ENCODE measurements around the gene TMEFF1. TPM values are rescaled to one million over a fixed set of nuclear protein-coding genes. Genes with fewer than 3 reads are reported as not detected.

TMEFF1 gene
- total RNA-seq, 1 donor from 2014 or later: not detected

- peak; percentile 30 for DNase-seq (ENCODE audit: low spot score)
Observed at GRCh38 chr9:100601216-100601615, 128.3 kb downstream of the TMEFF1 start.

DNA sequence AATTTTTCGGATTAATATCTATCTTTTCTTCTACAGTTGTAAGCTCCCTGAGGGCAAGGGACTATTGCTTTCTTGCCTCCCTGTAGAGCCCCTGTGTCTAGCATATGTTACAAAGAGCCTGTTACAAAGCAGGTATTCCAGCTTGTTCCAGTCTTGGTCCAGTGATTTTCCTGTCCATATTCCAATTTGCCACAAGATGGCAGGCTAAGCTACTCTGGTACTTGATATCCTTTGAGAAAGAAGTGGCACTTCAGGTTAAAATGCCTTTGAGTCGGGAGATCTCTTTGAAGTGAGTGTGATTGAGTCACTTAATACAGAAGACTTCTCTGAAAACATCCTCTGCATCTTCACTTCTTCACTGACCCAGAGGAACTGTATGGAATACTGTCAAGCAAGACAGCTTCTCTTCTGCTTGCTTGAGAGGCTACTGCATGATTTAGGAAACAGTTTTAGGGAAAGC, 129.4 kb downstream of the TMEFF1 start:
- peak; percentile 65 for DNase-seq (ENCODE audit: low spot score)

DNA sequence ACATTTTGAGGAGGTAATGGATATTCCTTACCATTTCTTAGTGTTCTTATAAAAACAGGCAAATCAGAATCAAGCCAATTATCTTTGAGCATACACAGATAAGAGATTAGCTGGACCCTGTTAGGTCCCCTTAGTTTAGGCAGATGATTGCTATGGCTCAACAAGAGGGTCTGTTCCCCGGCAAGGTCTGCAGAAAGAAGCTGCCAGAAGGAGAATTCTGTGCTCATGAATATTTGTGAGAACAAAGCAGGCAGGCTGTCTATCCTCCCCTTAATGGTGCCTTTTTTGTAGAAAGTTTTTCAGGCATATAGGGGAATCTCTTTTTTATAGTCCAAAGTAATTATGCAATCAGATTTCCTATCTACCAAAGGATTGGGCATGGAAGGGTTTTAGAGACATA, 132.5 kb downstream of the TMEFF1 start:
- no peak for DNase-seq (ENCODE audit: low spot score)

- no peak for DNase-seq (ENCODE audit: low spot score)
Observed at GRCh38 chr9:100619194-100619593, 146.2 kb downstream of the TMEFF1 start.

DNA sequence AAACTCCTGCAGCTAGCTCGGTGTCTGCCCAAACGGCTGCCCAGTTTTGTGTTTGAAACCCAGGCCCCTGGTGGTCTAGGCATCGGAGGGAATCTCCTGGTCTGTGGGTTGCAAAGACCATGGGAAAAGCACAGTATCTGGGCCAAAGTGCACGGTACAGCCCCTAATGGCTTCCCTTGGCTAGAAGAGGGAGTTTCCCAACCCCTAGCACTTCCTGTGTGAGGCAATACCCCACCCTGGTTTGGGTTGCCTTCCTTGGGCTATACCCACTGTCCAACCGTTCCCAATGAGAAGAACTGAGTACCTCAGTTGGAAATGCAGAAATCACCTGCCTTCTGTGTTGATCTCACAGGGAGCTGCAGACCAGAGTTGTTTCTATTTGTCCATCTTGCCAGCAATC, 146.7 kb downstream of the TMEFF1 start:
- DNase-seq (ENCODE audit: low spot score): no peak

GRCh38 chr9:100623969-100624368, 151.0 kb downstream of the TMEFF1 start:
- no peak for DNase-seq (ENCODE audit: low spot score)

- DNase-seq (ENCODE audit: low spot score): no peak
Observed at GRCh38 chr9:100626949-100627348, 154.0 kb downstream of the TMEFF1 start.

Other genes with a start within 250 kb of the TMEFF1 start
- gene TEX10, start 120.2 kb upstream of the TMEFF1 start, total RNA-seq (ENCODE audit: insufficient read depth, low replicate concordance): 21.7 TPM
- 28.2 TPM for gene MSANTD3, start 46.0 kb upstream of the TMEFF1 start, total RNA-seq (ENCODE audit: insufficient read depth, low replicate concordance)
- 2.4 TPM for gene CAVIN4, start 104.9 kb downstream of the TMEFF1 start, total RNA-seq (ENCODE audit: insufficient read depth, low replicate concordance)

Data from umbilical cord (tissue), 2 donors.